ENCODE results near the gene NDUFA6. TPM values are rescaled to one million over a fixed set of nuclear protein-coding genes. Genes with fewer than 3 reads are reported as not detected.

The NDUFA6 gene
- total RNA-seq, 1 experiment from 2014 or later, result 126 TPM

- no peak for DNase-seq (ENCODE audit: low read depth, low spot score)
- in situ Hi-C loops (cut with HindIII; ENCODE audit: low pct_unique_long_range_greater_than_20kb, low sequenced_read_pairs), result no loop called here
These were observed 27.9 kb downstream of the NDUFA6 start for GRCh38 chr22:42062506-42063170.

GRCh38 chr22:42061041-42061440, 29.5 kb downstream of the NDUFA6 start:
- in situ Hi-C loops (cut with HindIII; ENCODE audit: low pct_unique_long_range_greater_than_20kb, low sequenced_read_pairs), result no loop called here
- no peak for DNase-seq (ENCODE audit: low read depth, low spot score)

GRCh38 chr22:42060489-42060888, 30.1 kb downstream of the NDUFA6 start:
- in situ Hi-C loops (cut with HindIII; ENCODE audit: low pct_unique_long_range_greater_than_20kb, low sequenced_read_pairs), result no loop called here

GRCh38 chr22:42056757-42057511, 33.6 kb downstream of the NDUFA6 start:
- no peak for DNase-seq (ENCODE audit: low read depth, low spot score)
- in situ Hi-C loops (cut with HindIII; ENCODE audit: low pct_unique_long_range_greater_than_20kb, low sequenced_read_pairs), result no loop called here

More at GRCh38 chr22:42060489-42060888, 30.1 kb downstream of the NDUFA6 start:
- no peak for DNase-seq (ENCODE audit: low read depth, low spot score)

GRCh38 chr22:42052765-42053164, 37.8 kb downstream of the NDUFA6 start:
- no peak for DNase-seq (ENCODE audit: low read depth, low spot score)
- in situ Hi-C loops (cut with HindIII; ENCODE audit: low pct_unique_long_range_greater_than_20kb, low sequenced_read_pairs), result no loop called here

- no peak for DNase-seq (ENCODE audit: low read depth, low spot score)
These were observed 39.9 kb downstream of the NDUFA6 start for GRCh38 chr22:42050641-42051180.

GRCh38 chr22:42041784-42042183, 48.8 kb downstream of the NDUFA6 start:
- DNase-seq (ENCODE audit: low read depth, low spot score), result no peak
- in situ Hi-C loops (cut with HindIII; ENCODE audit: low pct_unique_long_range_greater_than_20kb, low sequenced_read_pairs), result no loop called here

More at GRCh38 chr22:42050641-42051180, 39.9 kb downstream of the NDUFA6 start:
- in situ Hi-C loops (cut with HindIII; ENCODE audit: low pct_unique_long_range_greater_than_20kb, low sequenced_read_pairs), result no loop called here

GRCh38 chr22:42039271-42039670, 51.3 kb downstream of the NDUFA6 start:
- DNase-seq (ENCODE audit: low read depth, low spot score), result no peak
- in situ Hi-C loops (cut with HindIII; ENCODE audit: low pct_unique_long_range_greater_than_20kb, low sequenced_read_pairs), result no loop called here

Small RNAs within 50 kb of the gene (small RNA-seq; reads per million reads assigned to genes)
- 0 reads per million in 2 experiments for gene SNORD13P1

Other genes starting within 250 kb of the NDUFA6 start
- gene SHISA8, start 175.7 kb downstream of the NDUFA6 start, total RNA-seq (2014; rRNA removed; shearing (Covaris generic)), result not detected in 2 replicates
- gene TNFRSF13C, start 164.0 kb downstream of the NDUFA6 start, total RNA-seq (2014; rRNA removed; shearing (Covaris generic)), result 0.11 and 0.19 TPM in 2 replicates
- 38.7 and 47.3 TPM in 2 replicates for gene CENPM, start 143.6 kb downstream of the NDUFA6 start, total RNA-seq (2014; rRNA removed; shearing (Covaris generic))
- gene SEPTIN3, start 121.3 kb downstream of the NDUFA6 start, total RNA-seq (2014; rRNA removed; shearing (Covaris generic)), result 25.6 and 25.9 TPM in 2 replicates
- gene WBP2NL, start 92.0 kb downstream of the NDUFA6 start, total RNA-seq (2014; rRNA removed; shearing (Covaris generic)), result 0.19 TPM in 1 of 2 replicates, not detected in the other
- 73.0 and 75.1 TPM in 2 replicates for gene NAGA, start 20.0 kb downstream of the NDUFA6 start, total RNA-seq (2014; rRNA removed; shearing (Covaris generic))
- 0.16 and 0.34 TPM in 2 replicates for gene PHETA2, start 16.5 kb downstream of the NDUFA6 start, total RNA-seq (2014; rRNA removed; shearing (Covaris generic))
- 17.4 and 19.5 TPM in 2 replicates for gene SMDT1, start 11.1 kb downstream of the NDUFA6 start, total RNA-seq (2014; rRNA removed; shearing (Covaris generic))
- 0.21 and 0.24 TPM in 2 replicates for gene CYP2D6, start 40.0 kb upstream of the NDUFA6 start, total RNA-seq (2014; rRNA removed; shearing (Covaris generic))
- 36.3 and 38.7 TPM in 2 replicates for gene TCF20, start 179.9 kb upstream of the NDUFA6 start, total RNA-seq (2014; rRNA removed; shearing (Covaris generic))

All from SK-MEL-5 (cell line).